Measurements from ENCODE around the gene PPP1R12A. TPM values are rescaled to one million over a fixed set of nuclear protein-coding genes. Genes with fewer than 3 reads are reported as not detected.

PPP1R12A gene
- total RNA-seq, 4 donors from 2014 or later: 79.2 to 276 (median 92.6) TPM

DNA sequence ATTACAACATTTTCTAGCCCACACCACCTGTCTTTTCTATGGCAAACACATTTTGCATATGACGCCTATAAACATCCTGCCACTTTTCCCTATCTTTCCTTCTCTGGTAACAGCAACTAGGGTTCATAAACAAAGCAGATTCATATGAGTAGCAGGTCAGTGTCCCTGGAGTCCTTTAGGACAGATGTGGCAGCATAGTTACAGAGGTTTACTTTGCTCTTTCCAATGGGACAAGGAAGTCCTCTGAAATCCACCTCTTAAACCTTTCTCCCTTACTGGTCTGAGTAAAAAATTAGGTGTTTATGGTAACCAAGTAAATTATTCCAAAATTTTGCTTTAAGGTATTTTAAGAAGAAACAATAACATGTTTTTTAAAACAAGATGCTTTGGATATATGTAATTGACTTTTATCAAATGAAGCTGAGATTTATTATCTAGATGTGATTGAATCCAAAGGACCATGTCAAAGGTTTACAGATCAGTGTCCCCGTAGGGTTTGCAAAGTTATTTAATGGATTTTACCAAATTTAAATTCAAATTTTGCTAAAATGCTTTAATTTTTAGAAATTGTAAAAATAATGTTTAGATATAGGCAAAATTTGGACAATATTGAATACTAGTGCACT lies 164.9 kb downstream of the PPP1R12A start:
- DNase-seq: no peak
- Histone ChIP-seq H3K27me3 (no peaks in the 10 kb centered on the region), H3K4me3 (no peak overlapping the region), H3K9me3 (no peaks in the 10 kb centered on the region), H3K4me1 (no peaks in the 10 kb centered on the region), H3K36me3 (peaks cover 0 to 7% (median 0%) of the 10 kb centered on the region in 3 donors), H3K27ac (no peak overlapping the region)
- TF ChIP-seq, protein P1, sequence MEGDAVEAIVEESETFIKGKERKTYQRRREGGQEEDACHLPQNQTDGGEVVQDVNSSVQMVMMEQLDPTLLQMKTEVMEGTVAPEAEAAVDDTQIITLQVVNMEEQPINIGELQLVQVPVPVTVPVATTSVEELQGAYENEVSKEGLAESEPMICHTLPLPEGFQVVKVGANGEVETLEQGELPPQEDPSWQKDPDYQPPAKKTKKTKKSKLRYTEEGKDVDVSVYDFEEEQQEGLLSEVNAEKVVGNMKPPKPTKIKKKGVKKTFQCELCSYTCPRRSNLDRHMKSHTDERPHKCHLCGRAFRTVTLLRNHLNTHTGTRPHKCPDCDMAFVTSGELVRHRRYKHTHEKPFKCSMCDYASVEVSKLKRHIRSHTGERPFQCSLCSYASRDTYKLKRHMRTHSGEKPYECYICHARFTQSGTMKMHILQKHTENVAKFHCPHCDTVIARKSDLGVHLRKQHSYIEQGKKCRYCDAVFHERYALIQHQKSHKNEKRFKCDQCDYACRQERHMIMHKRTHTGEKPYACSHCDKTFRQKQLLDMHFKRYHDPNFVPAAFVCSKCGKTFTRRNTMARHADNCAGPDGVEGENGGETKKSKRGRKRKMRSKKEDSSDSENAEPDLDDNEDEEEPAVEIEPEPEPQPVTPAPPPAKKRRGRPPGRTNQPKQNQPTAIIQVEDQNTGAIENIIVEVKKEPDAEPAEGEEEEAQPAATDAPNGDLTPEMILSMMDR (IDR thresholded peaks at IDR 0.05): no peak
- no peak for TF ChIP-seq POLR2A (IDR thresholded peaks at IDR 0.05)

DNA sequence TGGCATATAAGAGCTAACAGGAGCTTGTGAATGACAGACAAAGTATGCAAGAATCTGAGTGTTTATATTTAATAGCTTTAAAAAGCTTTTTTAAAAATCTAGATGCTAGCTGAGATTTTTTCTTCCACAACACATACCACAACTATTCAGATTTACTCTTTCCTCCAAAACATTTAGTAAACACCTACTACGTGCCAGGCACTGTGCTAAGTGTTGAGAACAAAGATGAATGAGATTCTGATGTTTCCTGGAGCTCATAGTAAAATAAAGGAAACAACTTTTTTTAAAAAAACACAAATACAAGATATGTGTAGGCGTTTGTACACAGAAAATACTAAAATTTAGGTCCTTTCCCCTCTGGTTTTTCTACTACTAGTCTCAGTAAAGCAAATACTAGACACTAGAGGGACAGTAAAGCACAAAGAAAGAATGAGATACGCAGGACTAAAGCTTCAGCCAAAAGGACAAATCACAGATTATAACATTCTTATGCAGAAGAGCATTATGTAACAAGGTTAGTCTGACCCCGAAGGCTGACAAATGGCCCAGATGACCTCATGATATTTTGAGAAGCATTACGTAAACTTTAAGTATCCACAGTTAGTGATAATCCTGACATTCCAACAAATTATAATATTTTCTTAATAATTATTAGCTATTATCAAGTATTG lies 165.6 kb downstream of the PPP1R12A start:
- Histone ChIP-seq H3K4me3 (no peak overlapping the region), H3K27me3 (no peaks in the 10 kb centered on the region), H3K27ac (no peak overlapping the region), H3K9me3 (no peaks in the 10 kb centered on the region), H3K36me3 (peaks cover 0 to under 1% (median 0%) of the 10 kb centered on the region in 3 donors), H3K4me1 (no peaks in the 10 kb centered on the region)
- TF ChIP-seq, protein P1 (IDR thresholded peaks at IDR 0.05): no peak
- no peak for TF ChIP-seq POLR2A (IDR thresholded peaks at IDR 0.05)
- DNase-seq: no peak

DNA sequence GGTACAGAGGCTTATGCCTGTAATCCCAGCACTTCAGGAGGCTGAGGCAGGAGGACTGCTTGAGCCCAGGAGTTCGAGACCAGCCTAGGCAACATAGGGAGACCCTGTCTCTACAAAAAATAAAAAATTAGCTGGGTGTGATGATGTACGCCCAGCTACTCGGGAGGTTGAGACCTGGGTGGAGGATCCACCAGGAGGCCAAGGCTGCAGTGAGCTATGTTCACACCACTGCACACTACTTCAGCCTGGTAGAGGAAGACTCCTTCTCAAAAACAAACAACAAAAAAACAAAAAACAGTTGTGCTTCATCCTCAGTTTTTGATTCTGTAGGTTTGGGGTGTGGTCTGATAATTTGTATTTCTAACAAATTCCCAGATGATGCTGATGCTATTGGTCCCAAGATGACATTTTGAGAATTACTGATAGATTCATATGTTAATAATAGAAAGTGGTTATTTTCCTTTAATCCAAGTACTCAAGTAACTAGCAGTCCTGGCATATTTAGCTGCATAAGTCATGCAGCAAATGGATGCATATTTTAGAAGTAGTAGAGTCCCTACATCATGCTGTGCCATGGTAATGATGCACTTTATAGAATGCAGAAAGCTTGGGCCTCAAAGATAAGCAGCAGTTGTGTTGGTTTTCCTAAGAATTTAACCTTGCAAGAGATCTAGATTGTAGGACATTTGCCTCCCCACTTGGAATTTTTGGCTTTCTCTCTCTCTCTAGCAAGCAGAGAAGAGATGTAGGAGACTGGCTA lies 168.0 kb downstream of the PPP1R12A start:
- Histone ChIP-seq H3K4me3 (no peak overlapping the region), H3K36me3 (no peaks in the 10 kb centered on the region), H3K27me3 (no peaks in the 10 kb centered on the region), H3K4me1 (no peaks in the 10 kb centered on the region), H3K27ac (no peak overlapping the region), H3K9me3 (no peaks in the 10 kb centered on the region)
- TF ChIP-seq, protein P1 (IDR thresholded peaks at IDR 0.05): no peak
- TF ChIP-seq POLR2A (IDR thresholded peaks at IDR 0.05): no peak
- no peak for DNase-seq

DNA sequence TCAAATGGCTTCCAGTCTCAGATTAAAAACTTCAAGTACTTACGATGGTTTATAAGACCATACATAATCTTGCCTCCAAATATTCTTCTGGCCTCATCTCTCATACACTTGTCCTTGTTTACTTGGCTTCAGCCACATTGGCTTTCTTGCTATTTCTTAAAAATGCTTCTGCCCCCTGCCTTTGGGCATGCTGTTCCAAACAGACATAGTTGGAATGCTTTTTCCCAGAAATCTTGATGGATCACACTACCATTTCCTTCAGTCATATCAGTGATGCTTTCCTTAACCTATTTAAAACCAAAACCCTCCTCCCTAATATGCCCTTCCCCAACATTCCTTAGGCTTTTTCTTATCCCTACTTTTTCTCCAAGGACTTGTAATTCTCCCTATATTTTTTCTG lies 169.7 kb downstream of the PPP1R12A start:
- DNase-seq: no peak
- H3K27me3 ChIP-seq: no peaks in the 10 kb centered on the region
- H3K27ac ChIP-seq: no peak overlapping the region
- no peaks in the 10 kb centered on the region for H3K9me3 ChIP-seq
- TF ChIP-seq POLR2A (IDR thresholded peaks at IDR 0.05): no peak
- TF ChIP-seq, protein P1 (IDR thresholded peaks at IDR 0.05): no peak
- H3K36me3 ChIP-seq: no peaks in the 10 kb centered on the region
- H3K4me1 ChIP-seq: no peaks in the 10 kb centered on the region
- no peak overlapping the region for H3K4me3 ChIP-seq

DNA sequence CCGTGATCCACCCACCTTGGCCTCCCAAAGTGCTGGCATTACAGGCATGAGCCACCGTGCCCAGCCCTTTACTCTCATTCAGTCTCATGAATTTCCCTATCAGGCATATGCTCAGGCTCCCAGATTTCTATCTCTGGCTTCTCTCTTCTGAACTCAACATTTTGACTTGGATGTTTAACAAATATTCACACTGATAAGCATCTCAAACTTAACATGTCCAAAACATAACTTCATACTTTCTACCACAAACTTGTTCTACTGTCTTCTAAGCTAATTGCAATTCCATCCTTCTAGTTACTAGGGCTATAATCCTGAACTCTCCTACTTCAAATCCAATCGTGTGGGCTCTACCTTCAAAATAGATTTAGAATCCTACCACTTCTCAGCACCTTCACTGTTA lies 170.3 kb downstream of the PPP1R12A start:
- H3K9me3 ChIP-seq: no peaks in the 10 kb centered on the region
- TF ChIP-seq POLR2A (IDR thresholded peaks at IDR 0.05): no peak
- TF ChIP-seq, protein P1 (IDR thresholded peaks at IDR 0.05): no peak
- no peaks in the 10 kb centered on the region for H3K4me1 ChIP-seq
- H3K27me3 ChIP-seq: no peaks in the 10 kb centered on the region
- no peaks in the 10 kb centered on the region for H3K36me3 ChIP-seq
- DNase-seq: no peak
- no peak overlapping the region for H3K4me3 ChIP-seq
- no peak overlapping the region for H3K27ac ChIP-seq

All from Peyer's patch (tissue), 4 donors.